GM21423 (cell line): ENCODE results near the gene CEACAM7.
"Not testable (repeated sequence)": the region's sequence is repeated elsewhere in the genome, so short reads cannot be mapped to it uniquely, and the experiment has no call there.

Experiments
- ATAC-seq: cut with Tn5 transposase; IDR thresholded peaks from one replicate; pipeline ENCODE4 v1.9.1; 2021; ENCODE audit warnings: mild to moderate bottlenecking, moderate library complexity; ENCODE audit not compliant: unreplicated experiment

Gene CEACAM7

GRCh38 chr19:41688098-41688497 lies at the start of gene CEACAM7:
TSS of gene CEACAM7 (minus strand) at chr19:41688270. CDS start at chr19:41688165, 105 bp downstream.
- no peak for ATAC-seq

GRCh38 chr19:41735071-41735600 lies 47.1 kb upstream of the CEACAM7 start:
- ATAC-seq = no peak

GRCh38 chr19:41734585-41734984 lies 46.5 kb upstream of the CEACAM7 start:
- ATAC-seq = no peak

- ATAC-seq = no peak
Observed at GRCh38 chr19:41734156-41734555, 46.1 kb upstream of the CEACAM7 start.

- no peak for ATAC-seq
Observed at GRCh38 chr19:41726493-41726892, 38.4 kb upstream of the CEACAM7 start.

- no peak for ATAC-seq
Observed at GRCh38 chr19:41720103-41720502, 32.0 kb upstream of the CEACAM7 start.

GRCh38 chr19:41718761-41719160 lies 30.7 kb upstream of the CEACAM7 start:
- no peak for ATAC-seq

GRCh38 chr19:41714598-41714997 lies 26.5 kb upstream of the CEACAM7 start:
- no peak for ATAC-seq

GRCh38 chr19:41711376-41712261 lies 23.5 kb upstream of the CEACAM7 start:
- no peak for ATAC-seq

- ATAC-seq = no peak
Observed at GRCh38 chr19:41709951-41710645, 22.0 kb upstream of the CEACAM7 start.

- not testable (repeated sequence) for ATAC-seq
Observed at GRCh38 chr19:41709516-41709915, 21.4 kb upstream of the CEACAM7 start.

- ATAC-seq = no peak
Observed at GRCh38 chr19:41708481-41708880, 20.4 kb upstream of the CEACAM7 start, which contains the start of gene CEACAM5. TSS of gene CEACAM5 (plus strand) at chr19:41708626. CDS start at chr19:41708732, 106 bp downstream.

- no peak for ATAC-seq
Observed at GRCh38 chr19:41707871-41708371, 19.9 kb upstream of the CEACAM7 start.

GRCh38 chr19:41707502-41707812 lies 19.4 kb upstream of the CEACAM7 start:
- ATAC-seq = no peak

GRCh38 chr19:41706741-41707501 lies 18.9 kb upstream of the CEACAM7 start:
- ATAC-seq = no peak

- ATAC-seq = no peak
Observed at GRCh38 chr19:41705393-41706174, 17.5 kb upstream of the CEACAM7 start.

- no peak for ATAC-seq
Observed at GRCh38 chr19:41703602-41704293, 15.7 kb upstream of the CEACAM7 start.

- ATAC-seq = no peak
Observed at GRCh38 chr19:41702171-41702651, 14.1 kb upstream of the CEACAM7 start.

- no peak for ATAC-seq
Observed at GRCh38 chr19:41701401-41702075, 13.5 kb upstream of the CEACAM7 start.
